Dedifferentiated amniotic fluid mesenchymal stem cell (primary cell): ENCODE data around the gene LAIR1.

Source experiments
- DNase-seq: peaks from one replicate; pipeline ENCODE4 v3.0.0-alpha.2; 2016; ENCODE audit errors: extremely low spot score

The LAIR1 gene

GRCh38 chr19:54317108-54317964 is 47.4 kb downstream of the LAIR1 start:
- no peak for DNase-seq

- no peak for DNase-seq
These were observed 48.0 kb downstream of the LAIR1 start for GRCh38 chr19:54316746-54317107.

GRCh38 chr19:54315956-54316355 is 48.8 kb downstream of the LAIR1 start:
- DNase-seq = no peak

- no peak for DNase-seq
These were observed 52.0 kb downstream of the LAIR1 start, which contains the start of gene LILRA5 for GRCh38 chr19:54312436-54313377. LILRA5 (minus strand) TSS chr19:54313166; CDS start chr19:54313019, 147 bp downstream.

GRCh38 chr19:54312011-54312410 is 52.7 kb downstream of the LAIR1 start:
- no peak for DNase-seq

GRCh38 chr19:54311486-54311885 is 53.2 kb downstream of the LAIR1 start:
- no peak for DNase-seq

GRCh38 chr19:54310543-54310942 is 54.2 kb downstream of the LAIR1 start:
- DNase-seq = no peak

GRCh38 chr19:54309811-54310210 is 54.9 kb downstream of the LAIR1 start:
- DNase-seq = no peak

GRCh38 chr19:54307389-54308020 is 57.2 kb downstream of the LAIR1 start:
- no peak for DNase-seq

GRCh38 chr19:54305141-54305540 is 59.6 kb downstream of the LAIR1 start:
- no peak for DNase-seq

GRCh38 chr19:54302257-54302656 is 62.5 kb downstream of the LAIR1 start:
- DNase-seq = no peak
